IPS-15b (cell line): ENCODE data around the gene ANKRD11.
"Not testable (repeated sequence)": the region's sequence is repeated elsewhere in the genome, so short reads cannot be mapped to it uniquely, and the experiment has no call there.

Experiments used
- H3K27me3 ChIP-seq: one replicate; pipeline ENCODE4 v1.6.1; 2013; ENCODE audit warnings: low read length; ENCODE audit not compliant: control insufficient read depth, insufficient read depth
- H3K36me3 ChIP-seq: one replicate; pipeline ENCODE4 v1.6.1; 2013; ENCODE audit warnings: low read length; ENCODE audit not compliant: control insufficient read depth, insufficient read depth
- H3K4me1 ChIP-seq: one replicate; pipeline ENCODE4 v1.6.1; 2013; ENCODE audit warnings: mild to moderate bottlenecking, low read length; ENCODE audit not compliant: control insufficient read depth, insufficient read depth
- H3K4me3 ChIP-seq: one replicate; pipeline ENCODE4 v1.5.1; 2013; ENCODE audit warnings: low read depth, low read length
- H3K9ac ChIP-seq: one replicate; pipeline ENCODE4 v1.6.1; 2013; ENCODE audit warnings: low read depth, mild to moderate bottlenecking, low read length
- H3K9me3 ChIP-seq: one replicate; pipeline ENCODE4 v1.6.1; 2013; ENCODE audit warnings: mild to moderate bottlenecking, low read length; ENCODE audit not compliant: control insufficient read depth, insufficient read depth

Gene ANKRD11

DNA sequence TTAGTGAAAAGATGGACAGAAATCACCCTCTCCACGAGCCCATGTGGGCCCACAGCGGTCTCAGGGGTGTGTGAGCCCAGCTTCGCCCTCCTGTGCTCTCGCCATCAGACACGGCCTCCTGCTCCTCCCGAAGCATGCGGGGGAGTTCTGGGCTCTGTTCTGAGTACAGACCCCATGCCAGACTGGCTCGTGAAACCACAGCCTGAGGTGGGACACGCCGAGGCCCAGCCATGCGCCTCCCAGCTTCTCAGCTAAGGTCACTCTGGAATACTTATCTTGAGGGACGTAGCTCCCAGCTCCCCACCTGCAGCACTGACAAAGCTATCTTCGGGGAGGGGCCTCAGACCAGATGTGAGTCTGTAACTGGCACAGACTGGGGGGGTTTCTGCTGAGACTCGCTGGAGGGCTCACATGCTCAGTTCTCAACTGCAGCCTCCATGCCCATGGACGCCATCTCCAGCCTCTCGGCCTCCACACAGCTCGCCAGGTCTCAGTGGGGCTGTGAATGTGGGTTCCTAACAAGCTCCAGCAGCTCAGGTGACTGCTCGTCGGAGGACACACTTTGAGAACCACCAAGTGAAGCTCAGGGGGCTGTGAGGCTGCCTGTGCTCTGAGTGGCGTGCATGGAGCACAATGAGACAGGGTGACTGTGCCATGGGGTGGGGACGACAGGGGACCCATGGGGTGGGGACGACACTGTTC lies 177.6 kb downstream of the ANKRD11 start:
- no peak overlapping the region for H3K4me3 ChIP-seq
- H3K36me3 ChIP-seq = peaks cover 22% of the 10 kb centered on the region
- no peaks in the 10 kb centered on the region for H3K9me3 ChIP-seq
- peaks cover 5% of the 10 kb centered on the region for H3K4me1 ChIP-seq
- no peaks in the 10 kb centered on the region for H3K27me3 ChIP-seq
- H3K9ac ChIP-seq = no peak overlapping the region

DNA sequence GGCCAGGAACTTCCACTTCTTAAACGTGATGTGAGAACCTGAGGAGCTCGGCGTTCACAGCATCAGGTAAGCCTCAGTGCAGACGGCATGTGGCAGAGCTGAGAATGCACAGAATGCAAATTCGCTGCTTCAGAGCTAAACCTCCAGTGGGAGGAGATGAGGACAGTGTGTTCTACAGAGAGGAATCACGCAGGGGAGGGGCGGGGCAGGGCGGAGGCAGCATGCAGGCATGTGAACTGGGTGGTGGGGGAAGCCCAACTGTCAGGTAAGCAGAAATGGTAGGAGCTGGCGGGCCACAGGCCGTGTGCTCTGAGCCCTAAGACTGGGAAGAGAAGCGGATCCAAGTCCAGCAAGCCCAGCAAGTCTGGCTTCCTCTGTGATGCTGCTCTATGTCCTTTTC lies 178.2 kb downstream of the ANKRD11 start:
- H3K9me3 ChIP-seq = no peaks in the 10 kb centered on the region
- peaks cover 22% of the 10 kb centered on the region for H3K36me3 ChIP-seq
- H3K9ac ChIP-seq = no peak overlapping the region
- no peaks in the 10 kb centered on the region for H3K27me3 ChIP-seq
- H3K4me1 ChIP-seq = peaks cover 3% of the 10 kb centered on the region
- H3K4me3 ChIP-seq = no peak overlapping the region

DNA sequence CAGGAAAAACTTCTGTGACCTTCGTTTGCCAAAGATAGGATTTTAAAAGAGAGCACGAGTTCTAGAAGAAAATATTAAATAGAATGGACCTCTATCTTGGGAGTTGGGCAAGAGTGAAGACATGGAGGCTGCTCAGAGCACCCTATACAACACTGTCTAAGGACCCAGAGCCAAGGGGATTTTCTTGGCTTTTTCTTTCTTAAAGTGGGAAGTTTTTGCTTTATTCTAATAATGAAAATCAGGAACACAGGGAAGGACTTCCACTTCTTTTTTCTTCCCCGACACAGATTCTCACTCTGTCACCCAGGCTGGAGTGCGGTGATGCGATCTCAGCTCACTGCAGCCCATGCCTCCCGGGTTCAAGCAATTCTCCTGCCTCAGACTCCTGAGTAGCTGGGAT lies 178.7 kb downstream of the ANKRD11 start:
- H3K9me3 ChIP-seq = no peaks in the 10 kb centered on the region
- H3K9ac ChIP-seq = no peak overlapping the region
- peaks cover 20% of the 10 kb centered on the region for H3K36me3 ChIP-seq
- no peak overlapping the region for H3K4me3 ChIP-seq
- no peaks in the 10 kb centered on the region for H3K27me3 ChIP-seq
- peaks cover under 1% of the 10 kb centered on the region for H3K4me1 ChIP-seq

DNA sequence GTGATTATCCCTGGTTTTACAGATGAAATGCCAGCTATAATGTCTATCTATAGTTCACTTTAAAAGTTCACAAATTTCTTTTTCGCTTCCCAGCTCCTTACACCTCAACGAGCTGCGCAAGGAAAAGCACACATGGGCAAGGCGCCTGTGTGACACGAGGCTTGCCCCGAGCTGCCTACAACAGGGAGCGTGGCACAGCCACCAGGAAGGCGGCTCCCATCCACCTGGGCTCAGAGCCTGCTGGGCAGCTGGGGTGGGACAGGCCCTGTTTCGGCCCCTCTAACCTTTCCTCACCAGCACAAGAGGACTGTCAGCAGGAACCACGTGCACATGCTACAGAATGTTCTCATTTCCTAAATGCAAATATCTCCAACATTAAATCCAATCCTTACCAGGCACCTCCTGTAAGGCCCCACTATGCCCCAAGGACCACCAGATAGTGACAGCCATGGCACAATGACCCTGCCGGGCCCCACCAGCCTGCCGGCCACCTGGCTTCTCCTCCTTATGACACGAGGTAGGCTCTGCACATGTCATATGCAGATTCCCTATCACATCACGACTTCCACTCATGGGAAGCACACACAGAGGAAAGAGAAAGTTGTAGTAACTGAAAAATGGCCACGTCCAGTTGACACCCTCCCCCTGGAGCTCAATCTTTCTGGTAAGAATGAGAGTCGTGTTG lies 180.8 kb downstream of the ANKRD11 start:
- peaks cover 12% of the 10 kb centered on the region for H3K36me3 ChIP-seq
- no peaks in the 10 kb centered on the region for H3K4me1 ChIP-seq
- H3K9me3 ChIP-seq = no peaks in the 10 kb centered on the region

DNA sequence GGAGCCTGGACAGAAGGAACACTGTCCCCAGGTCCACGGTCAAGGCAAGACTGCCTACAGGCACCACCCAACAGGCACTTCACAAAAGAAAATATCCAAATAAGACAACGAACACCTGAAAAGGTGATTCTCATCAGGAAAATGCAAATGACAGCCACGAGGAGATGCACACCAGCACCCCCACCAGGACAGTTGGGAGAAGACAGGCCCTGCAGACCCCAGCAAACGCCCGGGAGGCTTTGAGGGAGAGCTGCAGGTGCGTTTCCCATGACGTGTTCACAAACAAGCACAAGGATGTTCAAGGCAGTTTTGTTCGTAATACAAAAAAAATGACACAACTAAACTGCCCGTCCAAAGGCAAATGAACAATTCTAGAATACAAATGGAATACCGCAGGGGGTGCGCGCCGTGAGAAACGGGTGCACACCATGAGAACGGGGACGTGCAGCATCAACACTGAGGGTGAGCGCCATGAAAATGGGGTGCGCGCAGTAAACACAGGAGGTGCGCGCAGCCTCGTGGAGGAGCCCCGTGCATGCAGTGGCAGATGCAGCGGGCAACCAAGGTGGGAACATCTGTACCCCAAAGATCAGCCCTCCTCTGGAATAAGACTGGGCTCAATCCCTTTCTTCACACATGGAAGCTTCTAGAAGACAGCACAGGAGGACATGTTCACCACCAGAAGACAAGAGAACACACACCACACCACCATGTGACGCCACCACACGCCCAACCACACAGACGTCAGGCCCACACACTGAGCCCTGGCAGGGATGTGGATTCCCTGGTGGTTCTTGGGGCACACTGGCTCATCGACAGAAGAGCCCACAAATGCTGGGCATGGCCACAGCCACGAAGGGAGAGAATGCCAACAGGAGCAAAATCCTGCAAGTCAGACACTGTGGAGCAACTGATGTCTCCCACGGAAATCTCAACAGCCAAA lies 181.7 kb downstream of the ANKRD11 start:
- no peaks in the 10 kb centered on the region for H3K9me3 ChIP-seq
- no peaks in the 10 kb centered on the region for H3K27me3 ChIP-seq
- H3K9ac ChIP-seq = no peak overlapping the region
- H3K4me3 ChIP-seq = no peak overlapping the region
- peaks cover 21% of the 10 kb centered on the region for H3K36me3 ChIP-seq
- H3K4me1 ChIP-seq = no peaks in the 10 kb centered on the region

More for the DNA sequence above, 180.8 kb downstream of the ANKRD11 start:
- Histone ChIP-seq H3K4me3 (no peak overlapping the region), H3K27me3 (no peaks in the 10 kb centered on the region), H3K9ac (peak overlapping the region; percentile 26)

DNA sequence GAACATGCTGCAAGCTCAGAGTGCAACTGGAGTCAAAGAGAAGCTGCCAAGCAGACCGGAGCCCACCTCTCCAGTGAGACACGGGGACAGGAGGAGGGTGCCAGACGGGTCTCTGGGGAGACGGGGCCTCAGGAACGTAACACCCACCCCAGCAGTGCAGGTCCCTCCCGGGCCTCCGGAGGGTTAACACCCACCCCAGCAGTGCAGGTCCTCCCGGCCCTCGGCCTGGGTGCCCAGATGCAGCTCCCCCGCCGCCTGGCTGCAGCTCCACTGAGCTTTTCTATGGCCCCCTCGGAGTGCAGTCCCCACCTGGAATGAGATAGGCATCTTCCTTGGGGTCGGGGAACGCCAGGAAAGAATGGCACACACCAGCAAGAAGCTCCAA lies 182.9 kb downstream of the ANKRD11 start:
- Histone ChIP-seq H3K4me3 (no peak overlapping the region), H3K9ac (no peak overlapping the region), H3K9me3 (no peaks in the 10 kb centered on the region), H3K27me3 (no peaks in the 10 kb centered on the region), H3K36me3 (peaks cover 27% of the 10 kb centered on the region), H3K4me1 (no peaks in the 10 kb centered on the region)

DNA sequence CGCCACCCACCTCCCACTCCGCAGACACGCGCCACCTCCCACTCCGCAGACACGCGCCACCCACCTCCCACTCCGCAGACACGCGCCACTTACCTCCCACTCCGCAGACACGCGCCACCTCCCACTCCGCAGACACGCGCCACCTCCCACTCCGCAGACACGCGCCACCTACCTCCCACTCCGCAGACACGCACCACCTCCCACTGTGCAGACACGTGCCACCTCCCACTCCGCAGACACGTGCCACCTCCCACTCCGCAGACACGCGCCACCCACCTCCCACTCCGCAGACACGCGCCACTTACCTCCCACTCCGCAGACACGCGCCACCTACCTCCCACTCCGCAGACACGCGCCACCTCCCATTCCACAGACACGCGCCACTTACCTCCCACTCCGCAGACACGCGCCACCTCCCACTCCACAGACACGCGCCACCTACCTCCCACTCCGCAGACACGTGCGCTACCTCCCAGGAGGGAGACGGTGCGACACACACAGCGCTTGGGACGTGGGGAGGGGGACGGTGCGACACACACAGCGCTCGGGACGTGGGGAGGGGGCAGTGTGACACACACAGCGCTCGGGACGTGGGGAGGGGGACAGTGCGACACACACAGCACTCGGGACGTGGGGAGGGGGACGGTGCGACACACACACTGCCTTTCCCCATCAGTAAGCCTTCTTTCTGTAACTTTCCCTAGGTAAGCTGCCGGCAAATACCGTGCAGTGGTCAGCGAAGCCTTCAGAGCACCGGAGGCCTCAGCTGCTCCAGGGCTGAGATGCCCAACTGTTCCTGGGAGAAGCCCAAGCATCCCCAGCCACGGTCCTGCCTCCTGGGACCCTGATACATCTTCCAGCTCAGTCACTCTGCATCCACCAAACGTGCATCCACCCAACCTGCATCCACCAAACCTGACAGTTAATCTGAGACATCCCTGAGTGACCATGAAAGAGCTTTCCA lies 183.6 kb downstream of the ANKRD11 start:
- not testable (repeated sequence) for H3K27me3 ChIP-seq, H3K9me3 ChIP-seq, H3K4me3 ChIP-seq, H3K4me1 ChIP-seq, H3K9ac ChIP-seq
- peaks cover 27% of the 10 kb centered on the region for H3K36me3 ChIP-seq

DNA sequence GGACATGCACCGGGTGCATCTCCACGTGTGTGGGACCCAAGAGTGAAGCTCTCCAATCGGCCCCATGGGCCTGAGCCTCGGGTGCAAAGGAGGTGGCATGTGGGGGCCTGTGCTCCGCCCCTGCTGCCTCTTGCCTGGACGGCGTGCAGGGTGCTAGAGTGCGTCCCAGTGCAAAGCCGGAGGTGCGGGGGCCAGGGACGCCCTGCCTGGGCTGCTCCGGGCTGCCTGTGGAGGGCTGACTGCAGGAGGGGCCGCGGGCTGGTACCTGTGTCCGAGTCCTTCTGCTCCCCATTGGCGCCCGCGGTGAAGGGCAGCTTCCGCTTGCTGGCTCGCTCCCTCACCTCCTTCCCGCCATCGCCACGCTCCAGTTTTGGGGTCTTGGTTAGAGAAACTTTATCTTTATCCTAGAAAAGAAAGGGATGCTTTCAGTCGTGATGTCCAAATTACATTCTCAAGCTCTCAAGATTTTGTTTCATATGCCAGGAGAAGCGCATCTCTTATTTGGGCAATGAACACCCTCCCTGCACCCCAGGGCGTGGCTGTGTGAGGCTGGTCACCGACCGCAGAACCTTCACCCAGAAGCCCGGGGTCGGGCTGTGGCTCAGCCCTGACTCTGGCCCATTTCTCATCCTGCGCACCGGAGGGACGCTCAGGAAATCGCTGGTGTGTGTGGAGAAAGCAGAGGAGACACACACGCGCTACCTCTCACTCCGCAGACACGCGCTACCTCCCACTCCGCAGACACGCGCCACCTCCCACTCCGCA lies 185.2 kb downstream of the ANKRD11 start:
- no peaks in the 10 kb centered on the region for H3K4me1 ChIP-seq
- H3K9me3 ChIP-seq = no peaks in the 10 kb centered on the region
- no peak overlapping the region for H3K9ac ChIP-seq
- no peaks in the 10 kb centered on the region for H3K27me3 ChIP-seq
- no peak overlapping the region for H3K4me3 ChIP-seq
- H3K36me3 ChIP-seq = peaks cover 31% of the 10 kb centered on the region

DNA sequence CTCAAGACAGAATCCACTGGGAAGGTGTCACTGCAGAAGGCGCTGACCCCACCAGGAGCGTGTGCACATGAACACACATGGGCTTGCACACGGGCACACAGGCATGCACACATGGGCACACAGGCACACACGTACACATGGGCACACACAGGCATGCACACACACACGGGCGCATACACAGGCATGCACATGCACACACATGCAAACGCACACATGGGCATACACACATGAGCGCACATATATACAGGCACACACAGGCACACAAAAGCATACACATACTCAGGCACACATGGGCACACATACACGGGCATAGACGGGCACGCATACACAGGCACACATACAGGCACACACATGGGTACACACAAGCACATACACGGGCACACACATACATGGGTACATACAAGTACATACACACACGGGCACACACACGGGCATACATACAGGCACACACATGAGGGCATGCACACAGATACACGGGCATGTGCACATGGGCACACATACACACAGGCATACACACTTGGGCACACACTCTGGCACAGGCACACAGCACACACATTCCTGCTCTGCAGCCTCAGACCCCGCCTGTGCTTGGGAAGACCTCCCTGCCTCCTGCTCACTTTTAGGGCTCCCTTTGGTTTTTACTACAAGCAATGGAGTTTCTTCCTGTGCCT lies 186.0 kb downstream of the ANKRD11 start:
- H3K9me3 ChIP-seq = no peaks in the 10 kb centered on the region
- no peaks in the 10 kb centered on the region for H3K4me1 ChIP-seq
- no peak overlapping the region for H3K4me3 ChIP-seq
- H3K36me3 ChIP-seq = peaks cover 32% of the 10 kb centered on the region
- peak overlapping the region; percentile 18 for H3K9ac ChIP-seq
- no peaks in the 10 kb centered on the region for H3K27me3 ChIP-seq

DNA sequence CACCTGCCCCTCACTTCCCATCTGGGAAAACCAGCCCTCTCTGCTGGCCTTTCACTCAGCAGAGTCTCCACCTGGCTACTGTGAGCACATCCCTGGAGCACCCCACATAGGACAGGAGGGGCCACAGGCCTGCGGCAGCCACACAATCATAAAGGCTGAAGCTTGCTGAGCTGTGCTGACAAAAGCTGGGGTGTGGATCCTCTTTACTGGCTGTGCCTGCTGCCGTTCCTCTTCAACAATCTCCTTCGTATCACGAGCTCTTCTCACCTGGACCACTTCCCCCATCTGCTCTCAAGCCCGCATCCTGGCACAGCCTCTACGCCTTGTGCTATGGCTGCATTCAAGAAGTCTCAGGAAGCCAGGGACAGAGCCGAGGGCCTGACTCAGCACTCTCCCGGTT lies 186.7 kb downstream of the ANKRD11 start:
- Histone ChIP-seq H3K9ac (peak overlapping the region; percentile 18), H3K9me3 (no peaks in the 10 kb centered on the region), H3K36me3 (peaks cover 32% of the 10 kb centered on the region), H3K27me3 (no peaks in the 10 kb centered on the region), H3K4me3 (no peak overlapping the region), H3K4me1 (no peaks in the 10 kb centered on the region)
